ENCODE measurements around the gene GLIPR2.

The GLIPR2 gene

GRCh38 chr9:36210722-36211121, 74.2 kb downstream of the GLIPR2 start:
- DNase-seq (ENCODE audit: low read depth), result no peak
- H3K4me3 ChIP-seq (ENCODE audit: low read depth, low read length), result no peak overlapping the region
- TF ChIP-seq POLR2A (IDR thresholded peaks at IDR 0.05; ENCODE audit: extremely low read depth, insufficient read length) (no peak), MAX (IDR thresholded peaks at IDR 0.05; ENCODE audit: low read depth, low read length) (no peak), CTCF (IDR thresholded peaks at IDR 0.05; ENCODE audit: low read depth, low read length) (no peak), MYC (IDR thresholded peaks at IDR 0.05; ENCODE audit: low read depth, low read length) (no peak)

- TF ChIP-seq MAX (IDR thresholded peaks at IDR 0.05; ENCODE audit: low read depth, low read length) (no peak), MYC (IDR thresholded peaks at IDR 0.05; ENCODE audit: low read depth, low read length) (no peak), POLR2A (IDR thresholded peaks at IDR 0.05; ENCODE audit: extremely low read depth, insufficient read length) (no peak), CTCF (IDR thresholded peaks at IDR 0.05; ENCODE audit: low read depth, low read length) (no peak)
- DNase-seq (ENCODE audit: low read depth), result no peak
- no peak overlapping the region for H3K4me3 ChIP-seq (ENCODE audit: low read depth, low read length)
Observed at GRCh38 chr9:36211510-36211909, 75.0 kb downstream of the GLIPR2 start.

GRCh38 chr9:36213387-36213786, 76.9 kb downstream of the GLIPR2 start:
- DNase-seq (ENCODE audit: low read depth), result no peak
- TF ChIP-seq MYC (IDR thresholded peaks at IDR 0.05; ENCODE audit: low read depth, low read length) (no peak), POLR2A (IDR thresholded peaks at IDR 0.05; ENCODE audit: extremely low read depth, insufficient read length) (no peak), MAX (IDR thresholded peaks at IDR 0.05; ENCODE audit: low read depth, low read length) (no peak), CTCF (IDR thresholded peaks at IDR 0.05; ENCODE audit: low read depth, low read length) (no peak)
- no peak overlapping the region for H3K4me3 ChIP-seq (ENCODE audit: low read depth, low read length)
